GM10847 (cell line): ENCODE results near the gene SUPT5H.

Experiments used
- POLR2A ChIP-seq: IDR thresholded peaks from 2 replicates; pipeline ENCODE4 v1.6.1; 2011; ENCODE audit not compliant: insufficient read length; ENCODE audit errors: extremely low read depth

SUPT5H gene

GRCh38 chr19:39406656-39407409 is 38.5 kb upstream of the SUPT5H start, which contains the start of gene ZFP36:
ZFP36 (plus strand) TSS chr19:39406847; CDS start chr19:39406905, 58 bp downstream.
- TF ChIP-seq POLR2A, result peak; percentile 100

- no peak for TF ChIP-seq POLR2A
Observed at GRCh38 chr19:39407410-39407659, 38.0 kb upstream of the SUPT5H start.

- TF ChIP-seq POLR2A, result no peak
Observed at GRCh38 chr19:39407660-39408391, 37.6 kb upstream of the SUPT5H start.

GRCh38 chr19:39408392-39409207 is 36.8 kb upstream of the SUPT5H start:
- TF ChIP-seq POLR2A, result no peak

- peak; percentile 80 for TF ChIP-seq POLR2A
Observed at GRCh38 chr19:39409208-39410016, 36.0 kb upstream of the SUPT5H start.

- TF ChIP-seq POLR2A, result peak; percentile 37
Observed at GRCh38 chr19:39410017-39410830, 35.2 kb upstream of the SUPT5H start.

GRCh38 chr19:39410831-39411080 is 34.6 kb upstream of the SUPT5H start:
- TF ChIP-seq POLR2A, result no peak

GRCh38 chr19:39411081-39411831 is 34.1 kb upstream of the SUPT5H start:
- peak; percentile 12 for TF ChIP-seq POLR2A

GRCh38 chr19:39411832-39412099 is 33.6 kb upstream of the SUPT5H start:
- TF ChIP-seq POLR2A, result no peak

- peak; percentile 91 for TF ChIP-seq POLR2A
Observed at GRCh38 chr19:39412100-39412866, 33.1 kb upstream of the SUPT5H start, which contains the start of gene PLEKHG2. PLEKHG2 (plus strand) TSS chr19:39412669; CDS start chr19:39414087, 1,418 bp downstream.

- no peak for TF ChIP-seq POLR2A
Observed at GRCh38 chr19:39412867-39413271, 32.5 kb upstream of the SUPT5H start.

- no peak for TF ChIP-seq POLR2A
Observed at GRCh38 chr19:39413272-39413910, 32.0 kb upstream of the SUPT5H start.
